K562 (cell line): ENCODE results near the gene TTC23L. TPM values are rescaled to one million over a fixed set of nuclear protein-coding genes. Genes with fewer than 3 reads are reported as not detected.

Source experiments
- DACH1 ChIP-seq: fragments of 450-650 bp; IDR thresholded peaks from 2 replicates; pipeline ENCODE4 v1.6.1; 2018; ENCODE audit not compliant: partially characterized antibody
- ESRRA ChIP-seq: fragments of 450-650 bp; IDR thresholded peaks from 2 replicates; pipeline ENCODE4 v1.6.1; 2014; ENCODE audit warnings: low read depth, mild to moderate bottlenecking, moderate library complexity, borderline replicate concordance
- GATAD2B ChIP-seq: fragments of 450-650 bp; IDR thresholded peaks from 2 replicates; pipeline ENCODE4 v1.6.1; 2017; ENCODE audit warnings: mild to moderate bottlenecking, borderline replicate concordance
- HMGN3 ChIP-seq: IDR thresholded peaks from 2 replicates; pipeline ENCODE4 v1.6.1; 2011; ENCODE audit warnings: borderline replicate concordance, low read depth, mild to moderate bottlenecking, mixed read lengths, low read length; ENCODE audit not compliant: insufficient read length; ENCODE audit errors: extremely low read depth
- LCOR ChIP-seq: sonication (generic); formaldehyde crosslinking; IDR thresholded peaks from 2 replicates; pipeline ENCODE4 v1.8.0; 2022; ENCODE audit warnings: mild to moderate bottlenecking, missing genetic modification reagents
- MGA ChIP-seq: fragments of 450-650 bp; IDR thresholded peaks from 2 replicates; pipeline ENCODE4 v1.6.1; 2016; ENCODE audit warnings: mild to moderate bottlenecking, moderate library complexity
- NFIX ChIP-seq: fragments of 250-450 bp; sonication (Bioruptor Pico); IDR thresholded peaks from 2 replicates; pipeline ENCODE4 v1.4.0; 2020; ENCODE audit warnings: low read depth, mild to moderate bottlenecking, moderate library complexity
- RUNX1 ChIP-seq: sonication (generic); IDR thresholded peaks from 2 replicates; pipeline ENCODE4 v1.6.1; 2016; ENCODE audit warnings: antibody characterized with exemption, low read depth
- STAG1 ChIP-seq: sonication (generic); formaldehyde crosslinking; IDR thresholded peaks from 2 replicates; pipeline ENCODE4 v1.5.0; 2020; ENCODE audit warnings: missing genetic modification reagents, borderline replicate concordance
- TBL1XR1 ChIP-seq, 2 experiments: IDR thresholded peaks; 2 replicates each; pipeline ENCODE4 v1.6.1; 2012; ENCODE audit warnings: improper control_type of control experiment in 2 of 2, low read length in 2 of 2, mild to moderate bottlenecking in 1 of 2
- ZNF197 ChIP-seq: fragments of 200-800 bp; sonication (Bioruptor generic); IDR thresholded peaks from 2 replicates; pipeline ENCODE4 v1.6.1; 2016; ENCODE audit warnings: low read depth, missing genetic modification characterization, missing compliant biosample characterization
- ZNF217 ChIP-seq: sonication (generic); formaldehyde crosslinking; IDR thresholded peaks from 2 replicates; pipeline ENCODE4 v1.8.0; 2022; ENCODE audit warnings: mild to moderate bottlenecking, missing genetic modification reagents
- ZNF76 ChIP-seq: fragments of 250-450 bp; sonication (Bioruptor Pico); IDR thresholded peaks from 2 replicates; pipeline ENCODE4 v1.4.0; 2020; ENCODE audit warnings: mild to moderate bottlenecking, moderate library complexity, borderline replicate concordance
- ZZZ3 ChIP-seq: fragments of 450-650 bp; IDR thresholded peaks from 2 replicates; pipeline ENCODE4 v1.6.1; 2016; ENCODE audit warnings: antibody characterized with exemption, mild to moderate bottlenecking, moderate library complexity
- polyA plus RNA-seq, 8 experiments: library from polyadenylated mRNA; depleted of rRNA in 4 of 8; stranded (reverse) in 5 of 8; unstranded in 3 of 8; fragments of >200 nt; fragmentation: Nextera tagmentation in 2 of 8; fragmentation: Illumina TruSeq in 1 of 8; extraction: Ambion mirVana in 2 of 8; extraction: Trizol in 1 of 8; gene quantifications; 2 replicates each; pipeline versions ENCODE4 v1.2.1 to v1.2.3, GENCODE V29; 2011 to 2014; ENCODE audit warnings: inconsistent platforms in 1 of 8, missing spikeins in 1 of 8
- total RNA-seq, 7 experiments: library from RNA; depleted of rRNA in 6 of 7; stranded (reverse); fragments of >200 nt in 6 of 7; fragmentation: Illumina TruSeq in 2 of 7; extraction: Trizol in 2 of 7; gene quantifications; 2 replicates each; pipeline versions ENCODE4 v1.2.1 to v1.2.3, GENCODE V29; 2011 to 2021; ENCODE audit warnings: low replicate concordance in 1 of 7
- TF ChIP-seq, protein P1 (sequence below): fragments of 250-450 bp; sonication (Bioruptor Pico); IDR thresholded peaks from 2 replicates; pipeline ENCODE4 v1.4.0; 2020; ENCODE audit warnings: mild to moderate bottlenecking, moderate library complexity

Gene TTC23L
- total and polyA plus RNA-seq, 9 of the 15 experiments (the other 6 are each of a cell fraction or from before 2014, with no cell fraction given), result 0.03 to 0.32 (median 0.14) TPM; not detected in 2

- TF ChIP-seq ZNF76 (CRISPR knock-in tag) (no peak), DACH1 (no peak), RUNX1 (no peak), HMGN3 (no peak), NFIX (no peak), ZNF217 (no peak), STAG1 (no peak), MGA (no peak), ZNF197 (no peak), TBL1XR1 (IDR thresholded peaks at IDR 0.05; ENCODE audit: low read length in 2 of 2) (peak in 1 of 2 experiments; percentile 83; a peak in 1 of 4 replicates), ESRRA (peak; percentile 66; the same call in 1 of the 2 replicates), ZZZ3 (no peak; the same call in 1 of the 2 replicates), GATAD2B (peak; percentile 48; the same call in 1 of the 2 replicates), LCOR (CRISPR knock-in tag) (peak; percentile 53; the same call in 1 of the 2 replicates)
- TF ChIP-seq, protein P1, sequence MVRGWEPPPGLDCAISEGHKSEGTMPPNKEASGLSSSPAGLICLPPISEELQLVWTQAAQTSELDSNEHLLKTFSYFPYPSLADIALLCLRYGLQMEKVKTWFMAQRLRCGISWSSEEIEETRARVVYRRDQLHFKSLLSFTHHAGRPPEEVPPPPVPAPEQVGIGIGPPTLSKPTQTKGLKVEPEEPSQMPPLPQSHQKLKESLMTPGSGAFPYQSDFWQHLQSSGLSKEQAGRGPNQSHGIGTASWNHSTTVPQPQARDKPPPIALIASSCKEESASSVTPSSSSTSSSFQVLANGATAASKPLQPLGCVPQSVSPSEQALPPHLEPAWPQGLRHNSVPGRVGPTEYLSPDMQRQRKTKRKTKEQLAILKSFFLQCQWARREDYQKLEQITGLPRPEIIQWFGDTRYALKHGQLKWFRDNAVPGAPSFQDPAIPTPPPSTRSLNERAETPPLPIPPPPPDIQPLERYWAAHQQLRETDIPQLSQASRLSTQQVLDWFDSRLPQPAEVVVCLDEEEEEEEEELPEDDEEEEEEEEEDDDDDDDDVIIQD (CRISPR knock-in tag), result no peak
Measured at GRCh38 chr5:34923694-34924461, 84.9 kb downstream of the TTC23L start (continued).
